ENCODE measurements around the gene ARMC8. TPM values are rescaled to one million over a fixed set of nuclear protein-coding genes. Genes with fewer than 3 reads are reported as not detected.

Gene ARMC8, protein sequence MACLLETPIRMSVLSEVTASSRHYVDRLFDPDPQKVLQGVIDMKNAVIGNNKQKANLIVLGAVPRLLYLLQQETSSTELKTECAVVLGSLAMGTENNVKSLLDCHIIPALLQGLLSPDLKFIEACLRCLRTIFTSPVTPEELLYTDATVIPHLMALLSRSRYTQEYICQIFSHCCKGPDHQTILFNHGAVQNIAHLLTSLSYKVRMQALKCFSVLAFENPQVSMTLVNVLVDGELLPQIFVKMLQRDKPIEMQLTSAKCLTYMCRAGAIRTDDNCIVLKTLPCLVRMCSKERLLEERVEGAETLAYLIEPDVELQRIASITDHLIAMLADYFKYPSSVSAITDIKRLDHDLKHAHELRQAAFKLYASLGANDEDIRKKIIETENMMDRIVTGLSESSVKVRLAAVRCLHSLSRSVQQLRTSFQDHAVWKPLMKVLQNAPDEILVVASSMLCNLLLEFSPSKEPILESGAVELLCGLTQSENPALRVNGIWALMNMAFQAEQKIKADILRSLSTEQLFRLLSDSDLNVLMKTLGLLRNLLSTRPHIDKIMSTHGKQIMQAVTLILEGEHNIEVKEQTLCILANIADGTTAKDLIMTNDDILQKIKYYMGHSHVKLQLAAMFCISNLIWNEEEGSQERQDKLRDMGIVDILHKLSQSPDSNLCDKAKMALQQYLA
- 45.8 and 59.0 TPM in 2 replicates for total RNA-seq

DNA sequence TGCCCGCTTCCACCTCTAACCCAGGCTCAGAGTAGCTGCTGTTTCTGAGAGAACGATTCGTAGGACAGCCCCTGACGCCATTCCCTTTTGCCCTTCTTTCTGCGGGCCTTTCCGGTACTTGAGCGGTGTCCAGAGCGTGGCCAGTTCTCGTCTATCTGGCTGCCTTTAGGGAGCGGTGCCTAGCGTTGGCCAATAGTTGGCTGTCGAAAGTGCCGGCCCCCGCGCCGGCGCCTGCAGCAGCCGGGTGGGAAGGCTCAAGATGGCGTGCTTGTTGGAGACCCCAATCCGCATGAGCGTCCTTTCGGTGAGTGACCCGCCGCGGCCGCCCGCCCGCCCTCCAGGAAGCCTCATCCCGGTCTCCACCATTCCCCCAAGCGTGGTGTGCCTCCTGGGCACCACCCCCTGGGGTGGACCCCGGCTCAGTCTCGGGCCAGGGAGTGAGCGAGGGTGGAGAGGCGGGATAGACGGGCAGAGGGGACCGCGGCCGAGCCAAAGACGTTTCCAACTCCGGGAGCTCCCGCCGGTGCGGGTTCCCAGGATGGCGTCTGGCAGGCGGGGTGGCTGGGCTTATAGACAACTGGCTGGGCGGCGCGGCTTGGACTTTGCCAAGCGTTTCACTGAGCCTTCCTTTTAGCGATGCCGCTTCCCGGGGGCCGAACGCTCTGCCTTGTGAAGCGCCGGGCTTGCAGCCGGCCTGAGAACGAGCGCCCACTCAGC, at the start of gene ARMC8:
Gene ARMC8, plus strand, starts transcription at position 6 of the 717 bp plus-strand sequence. Its CDS starts 254 bp downstream, at position 260.

DNA sequence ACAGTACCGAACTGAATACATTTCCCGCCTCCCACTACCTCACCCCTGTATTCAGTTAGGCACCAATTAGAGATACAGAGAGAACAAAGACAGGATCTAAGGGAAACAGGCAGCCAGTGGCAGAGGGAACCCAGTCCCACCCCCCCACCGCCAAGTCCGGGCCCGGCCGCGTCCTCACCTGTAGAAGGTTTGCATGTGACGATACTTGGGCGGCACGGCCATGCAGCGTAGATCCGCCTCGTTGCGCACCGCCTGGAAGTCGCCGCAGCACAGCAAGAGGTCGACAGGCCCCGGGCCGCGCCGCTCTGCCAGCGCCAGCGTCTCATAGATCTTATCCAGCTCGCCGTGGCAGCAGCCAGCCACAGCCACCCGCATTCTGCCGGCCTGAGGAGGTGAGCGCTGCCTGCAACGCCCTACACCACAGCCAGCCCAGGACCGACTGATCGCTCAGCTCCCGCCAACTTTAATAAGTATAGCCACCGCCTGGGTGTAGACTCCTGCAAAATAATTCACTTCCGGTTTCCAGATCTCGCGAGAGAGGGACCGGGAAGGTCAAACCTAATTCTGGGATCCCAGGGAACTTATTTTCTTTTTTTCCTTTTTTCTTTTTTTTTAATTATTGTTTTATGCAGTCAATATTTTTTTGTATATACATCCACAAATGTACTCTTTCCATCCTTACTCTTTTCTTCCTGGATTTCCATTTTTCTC, 12.5 kb upstream of the ARMC8 start, which contains the start of gene DBR1:
Gene DBR1, minus strand, starts transcription at position 501 of the 711 bp plus-strand sequence. Its CDS starts 126 bp downstream, at position 375.

DNA sequence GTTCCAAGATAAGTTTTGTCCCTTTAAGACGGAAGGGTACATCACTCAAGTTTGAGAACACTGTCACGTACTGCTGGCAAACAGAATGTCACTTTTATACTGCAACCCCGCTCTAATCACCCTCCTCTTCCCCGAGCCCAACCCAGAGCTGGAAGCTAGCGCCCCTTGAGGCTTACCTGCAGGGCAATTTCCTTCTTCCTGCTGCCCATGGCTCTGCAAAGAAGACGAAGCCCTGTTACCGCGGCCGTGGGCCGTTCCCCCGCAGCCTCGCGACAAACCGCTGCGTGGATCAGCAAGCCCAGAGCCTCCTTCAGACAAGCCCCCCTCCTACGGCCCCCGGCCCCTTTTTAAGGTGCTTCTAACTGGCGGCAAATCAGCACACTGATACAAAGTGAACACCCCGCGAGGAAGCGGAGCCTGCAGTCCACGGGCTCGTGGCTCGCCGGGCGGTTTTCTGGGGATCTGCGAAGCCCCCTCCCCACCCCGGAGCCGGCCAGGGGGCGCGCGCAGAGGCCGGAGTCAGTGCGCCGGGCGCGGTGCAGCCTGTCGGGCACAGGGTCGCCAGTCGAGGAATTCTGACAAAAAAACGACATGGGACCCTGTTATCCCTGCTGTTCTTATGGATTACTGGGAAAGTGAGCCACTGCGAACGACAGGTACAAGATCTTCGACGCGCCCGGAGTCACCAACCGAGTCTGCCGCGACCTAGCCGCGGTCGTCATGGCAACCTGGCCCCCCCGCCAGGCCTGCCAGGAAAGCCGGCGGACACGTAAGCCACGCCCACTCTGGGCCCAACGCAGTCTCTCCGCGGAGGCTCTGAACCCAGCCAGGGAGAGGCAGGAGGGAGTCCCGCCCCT, 142.3 kb downstream of the ARMC8 start, which contains the start of gene NME9:
Gene NME9, minus strand, starts transcription at position 725 of the 857 bp plus-strand sequence. Its CDS starts 516 bp downstream, at position 209.

Other genes with a start within 250 kb of the ARMC8 start
- gene CLDN18, start 177.1 kb upstream of the ARMC8 start, total RNA-seq, result not detected in 2 replicates
- 8.8 and 16.0 TPM in 2 replicates for gene DZIP1L, start 71.7 kb upstream of the ARMC8 start, total RNA-seq
- not detected in 2 replicates for gene A4GNT, start 54.9 kb upstream of the ARMC8 start, total RNA-seq
- gene DBR1, start 12.4 kb upstream of the ARMC8 start, total RNA-seq, result 18.5 and 24.0 TPM in 2 replicates
- gene NME9, start 142.6 kb downstream of the ARMC8 start, total RNA-seq, result not detected in 2 replicates
- 7.4 and 15.9 TPM in 2 replicates for gene MRAS, start 161.3 kb downstream of the ARMC8 start, total RNA-seq
- under 0.01 TPM in 1 of 2 replicates, not detected in the other for gene ESYT3, start 247.3 kb downstream of the ARMC8 start, total RNA-seq